Neural cell (in vitro differentiated cells): ENCODE measurements around the gene LELP1. TPM values are rescaled to one million over a fixed set of nuclear protein-coding genes. Genes with fewer than 3 reads are reported as not detected.
A peak's percentile ranks its signal among the peaks of the same experiment; 100 is the strongest.

Experiments used
- H2AFZ ChIP-seq: fragments of 200-600, 300-800 bp; sonication (generic), shearing (Covaris generic); 2 replicates; pipeline ENCODE4 v1.6.0; 2014; ENCODE audit warnings: low read depth, mild to moderate bottlenecking, antibody characterized with exemption, low read length, moderate library complexity
- H3F3A ChIP-seq: fragments of 200-600 bp; shearing (Covaris generic); 2 replicates; pipeline ENCODE4 v1.6.1; 2016; ENCODE audit warnings: mild to moderate bottlenecking, moderate library complexity, mixed read lengths, antibody characterized with exemption, low read length; ENCODE audit not compliant: insufficient read depth, poor library complexity, severe bottlenecking
- H3K27ac ChIP-seq: fragments of 200-600, 300-800 bp; sonication (generic), shearing (Covaris generic); 2 replicates; pipeline ENCODE4 v1.5.1; 2014; ENCODE audit warnings: mild to moderate bottlenecking, low read length, moderate library complexity
- H3K27me3 ChIP-seq: fragments of 300-800, 200-600 bp; sonication (generic), shearing (Covaris generic); 2 replicates; pipeline ENCODE4 v1.6.0; 2014; ENCODE audit warnings: mild to moderate bottlenecking, low read depth, low read length, moderate library complexity; ENCODE audit not compliant: insufficient read depth
- H3K36me3 ChIP-seq: fragments of 300-800, 200-600 bp; sonication (generic), shearing (Covaris generic); 2 replicates; pipeline ENCODE4 v1.5.1; 2014; ENCODE audit warnings: mild to moderate bottlenecking, antibody characterized with exemption, low read length, moderate library complexity; ENCODE audit not compliant: insufficient read depth
- H3K4me2 ChIP-seq: fragments of 300-800, 200-600 bp; sonication (generic), shearing (Covaris generic); 2 replicates; pipeline ENCODE4 v1.6.0; 2014; ENCODE audit warnings: mild to moderate bottlenecking, low read length
- H3K4me3 ChIP-seq: fragments of 300-800, 200-600 bp; sonication (generic), shearing (Covaris generic); 2 replicates; pipeline ENCODE4 v1.5.1; 2014; ENCODE audit warnings: mild to moderate bottlenecking, low read length, moderate library complexity
- H3K79me2 ChIP-seq: fragments of 200-600 bp; shearing (Covaris generic); replicated peaks from 2 replicates; pipeline ENCODE4 v1.6.0; 2014; ENCODE audit warnings: mild to moderate bottlenecking, low read length, moderate library complexity; ENCODE audit not compliant: insufficient read depth
- H3K9ac ChIP-seq: fragments of 300-800, 200-600 bp; sonication (generic), shearing (Covaris generic); 2 replicates; pipeline ENCODE4 v1.6.1; 2016; ENCODE audit warnings: mild to moderate bottlenecking, low read length, mixed read lengths
- H3K9me2 ChIP-seq: fragments of 200-600 bp; shearing (Covaris generic); 2 replicates; pipeline ENCODE4 v1.6.1; 2016; ENCODE audit warnings: mild to moderate bottlenecking, low read length, mixed read lengths; ENCODE audit not compliant: insufficient read depth
- H3K9me3 ChIP-seq: fragments of 200-600, 300-800 bp; sonication (generic), shearing (Covaris generic); 2 replicates; pipeline ENCODE4 v1.6.1; 2016; ENCODE audit warnings: mild to moderate bottlenecking, mixed run types, low read length, moderate library complexity, mixed read lengths
- H4K20me1 ChIP-seq: fragments of 200-600 bp; shearing (Covaris generic); 2 replicates; pipeline ENCODE4 v1.6.1; 2016; ENCODE audit warnings: mild to moderate bottlenecking, mixed run types; ENCODE audit not compliant: insufficient read depth
- EP300 ChIP-seq: fragments of 450-650 bp; conservative IDR thresholded peaks from 2 replicates; pipeline ENCODE4 v1.6.1; 2014; ENCODE audit warnings: antibody characterized with exemption, mild to moderate bottlenecking, moderate library complexity; ENCODE audit not compliant: poor library complexity, severe bottlenecking
- EZH2 ChIP-seq: fragments of 200-600, 300-800 bp; shearing (Covaris generic), sonication (generic); IDR thresholded peaks from 2 replicates; pipeline ENCODE4 v1.6.1; 2014; ENCODE audit warnings: antibody characterized with exemption, low read length, borderline replicate concordance, mild to moderate bottlenecking; ENCODE audit not compliant: insufficient read depth, poor library complexity, severe bottlenecking
- MXI1 ChIP-seq: fragments of 450-650 bp; conservative IDR thresholded peaks from 2 replicates; pipeline ENCODE4 v1.6.1; 2014; ENCODE audit warnings: antibody characterized with exemption, mild to moderate bottlenecking; ENCODE audit not compliant: poor library complexity, severe bottlenecking
- POLR2AphosphoS5 ChIP-seq: IDR thresholded peaks from 2 replicates; pipeline ENCODE4 v1.6.1; 2012
- RAD21 ChIP-seq: fragments of 450-650 bp; conservative IDR thresholded peaks from 2 replicates; pipeline ENCODE4 v1.6.1; 2014; ENCODE audit warnings: antibody characterized with exemption, mild to moderate bottlenecking, moderate library complexity
- SMC3 ChIP-seq: fragments of 450-650 bp; conservative IDR thresholded peaks from 2 replicates; pipeline ENCODE4 v1.6.1; 2014; ENCODE audit warnings: antibody characterized with exemption, mild to moderate bottlenecking, moderate library complexity; ENCODE audit not compliant: poor library complexity
- TAF1 ChIP-seq: IDR thresholded peaks from 2 replicates; pipeline ENCODE4 v1.6.1; 2012; ENCODE audit warnings: low read depth
- polyA plus RNA-seq: library from polyadenylated mRNA; depleted of rRNA; stranded (reverse); fragments of >200 nt; gene quantifications from 2 replicates; pipeline ENCODE4 v1.2.3, GENCODE V29; 2014
- TF ChIP-seq, protein P1 (sequence below): fragments of 450-650 bp; IDR thresholded peaks from 2 replicates; pipeline ENCODE4 v1.5.1; 2014; ENCODE audit warnings: antibody characterized with exemption, mild to moderate bottlenecking, moderate library complexity; ENCODE audit not compliant: poor library complexity, severe bottlenecking
- TF ChIP-seq, protein P2 (sequence below): IDR thresholded peaks from 2 replicates; pipeline ENCODE4 v1.6.1; 2012; ENCODE audit warnings: borderline replicate concordance

The LELP1 gene
- polyA plus RNA-seq, 1 donor from 2014 or later, result not detected

GRCh38 chr1:153192697-153193096 lies 10.5 kb upstream of the LELP1 start:
- Histone ChIP-seq H3K4me3 (no peak overlapping the region), H2AFZ (no peak overlapping the region), H3K79me2 (no peaks in the 10 kb centered on the region), H3K9ac (no peak overlapping the region), H3K9me3 (no peaks in the 10 kb centered on the region), H3K27me3 (no peaks in the 10 kb centered on the region), H3K27ac (no peak overlapping the region), H3K36me3 (no peaks in the 10 kb centered on the region), H4K20me1 (no peaks in the 10 kb centered on the region), H3K4me2 (no peak overlapping the region), H3K9me2 (no peaks in the 10 kb centered on the region), H3F3A (no peaks in the 10 kb centered on the region)
- TF ChIP-seq TAF1, result no peak
- TF ChIP-seq, protein P1, sequence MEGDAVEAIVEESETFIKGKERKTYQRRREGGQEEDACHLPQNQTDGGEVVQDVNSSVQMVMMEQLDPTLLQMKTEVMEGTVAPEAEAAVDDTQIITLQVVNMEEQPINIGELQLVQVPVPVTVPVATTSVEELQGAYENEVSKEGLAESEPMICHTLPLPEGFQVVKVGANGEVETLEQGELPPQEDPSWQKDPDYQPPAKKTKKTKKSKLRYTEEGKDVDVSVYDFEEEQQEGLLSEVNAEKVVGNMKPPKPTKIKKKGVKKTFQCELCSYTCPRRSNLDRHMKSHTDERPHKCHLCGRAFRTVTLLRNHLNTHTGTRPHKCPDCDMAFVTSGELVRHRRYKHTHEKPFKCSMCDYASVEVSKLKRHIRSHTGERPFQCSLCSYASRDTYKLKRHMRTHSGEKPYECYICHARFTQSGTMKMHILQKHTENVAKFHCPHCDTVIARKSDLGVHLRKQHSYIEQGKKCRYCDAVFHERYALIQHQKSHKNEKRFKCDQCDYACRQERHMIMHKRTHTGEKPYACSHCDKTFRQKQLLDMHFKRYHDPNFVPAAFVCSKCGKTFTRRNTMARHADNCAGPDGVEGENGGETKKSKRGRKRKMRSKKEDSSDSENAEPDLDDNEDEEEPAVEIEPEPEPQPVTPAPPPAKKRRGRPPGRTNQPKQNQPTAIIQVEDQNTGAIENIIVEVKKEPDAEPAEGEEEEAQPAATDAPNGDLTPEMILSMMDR, result peak; percentile 49
- peak; percentile 49 for TF ChIP-seq RAD21
- no peak for TF ChIP-seq EZH2
- TF ChIP-seq SMC3, result peak; percentile 31

DNA sequence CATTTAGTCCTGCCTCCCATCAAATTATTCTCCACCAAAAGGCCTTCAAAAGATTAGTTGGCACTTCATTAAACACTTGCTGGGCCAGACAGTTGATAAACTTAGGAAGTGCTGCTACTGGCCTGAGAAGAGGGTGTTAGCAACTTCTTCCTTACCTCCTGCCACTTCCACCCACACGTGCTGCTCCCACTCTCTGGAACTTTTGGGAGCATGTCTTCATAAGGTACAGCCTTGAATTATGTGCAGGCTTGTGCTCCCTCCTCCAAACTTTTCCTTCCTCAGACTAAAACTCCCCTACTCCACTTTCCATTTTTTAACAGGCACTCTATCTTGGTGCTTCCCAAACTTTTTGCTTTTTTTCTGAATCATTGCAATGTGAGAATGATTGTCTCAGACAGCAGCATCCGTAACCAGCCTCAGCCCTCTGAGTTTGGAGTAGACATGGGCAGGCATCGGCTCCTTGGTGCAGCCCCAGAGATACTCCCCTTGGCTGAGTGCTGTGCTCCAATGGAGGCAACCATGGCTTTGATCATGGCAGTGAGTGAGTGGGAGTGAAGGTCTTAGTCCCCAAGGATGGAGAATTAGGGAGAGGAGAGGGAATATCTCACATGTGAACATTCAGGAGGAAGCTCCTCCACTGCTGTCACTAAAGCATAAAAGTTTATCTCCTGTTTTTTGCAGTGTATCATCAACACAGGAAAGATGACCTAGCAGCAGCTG lies 8.7 kb upstream of the LELP1 start:
- H3K9me2 ChIP-seq, result no peaks in the 10 kb centered on the region
- no peaks in the 10 kb centered on the region for H3K9me3 ChIP-seq
- H3F3A ChIP-seq, result no peaks in the 10 kb centered on the region
- H3K36me3 ChIP-seq, result no peaks in the 10 kb centered on the region
- no peaks in the 10 kb centered on the region for H4K20me1 ChIP-seq
- no peak overlapping the region for H3K4me2 ChIP-seq
- H3K27me3 ChIP-seq, result no peaks in the 10 kb centered on the region
- TF ChIP-seq EZH2, result no peak
- no peak for TF ChIP-seq EP300
- H3K9ac ChIP-seq, result no peak overlapping the region
- H2AFZ ChIP-seq, result no peak overlapping the region
- H3K79me2 ChIP-seq, result no peaks in the 10 kb centered on the region
- no peak overlapping the region for H3K27ac ChIP-seq
- no peak overlapping the region for H3K4me3 ChIP-seq

- Histone ChIP-seq H3K4me2 (no peak overlapping the region), H3K9me2 (no peaks in the 10 kb centered on the region), H3K36me3 (no peaks in the 10 kb centered on the region), H3K9me3 (no peaks in the 10 kb centered on the region), H4K20me1 (no peaks in the 10 kb centered on the region), H2AFZ (no peak overlapping the region), H3K27me3 (no peaks in the 10 kb centered on the region), H3K9ac (no peak overlapping the region), H3F3A (no peaks in the 10 kb centered on the region), H3K27ac (no peak overlapping the region), H3K79me2 (no peaks in the 10 kb centered on the region), H3K4me3 (no peak overlapping the region)
- TF ChIP-seq POLR2AphosphoS5, result no peak
- no peak for TF ChIP-seq MXI1
- no peak for TF ChIP-seq SMC3
- no peak for TF ChIP-seq EZH2
- TF ChIP-seq, protein P1, result no peak
- TF ChIP-seq EP300, result no peak
- TF ChIP-seq, protein P2, sequence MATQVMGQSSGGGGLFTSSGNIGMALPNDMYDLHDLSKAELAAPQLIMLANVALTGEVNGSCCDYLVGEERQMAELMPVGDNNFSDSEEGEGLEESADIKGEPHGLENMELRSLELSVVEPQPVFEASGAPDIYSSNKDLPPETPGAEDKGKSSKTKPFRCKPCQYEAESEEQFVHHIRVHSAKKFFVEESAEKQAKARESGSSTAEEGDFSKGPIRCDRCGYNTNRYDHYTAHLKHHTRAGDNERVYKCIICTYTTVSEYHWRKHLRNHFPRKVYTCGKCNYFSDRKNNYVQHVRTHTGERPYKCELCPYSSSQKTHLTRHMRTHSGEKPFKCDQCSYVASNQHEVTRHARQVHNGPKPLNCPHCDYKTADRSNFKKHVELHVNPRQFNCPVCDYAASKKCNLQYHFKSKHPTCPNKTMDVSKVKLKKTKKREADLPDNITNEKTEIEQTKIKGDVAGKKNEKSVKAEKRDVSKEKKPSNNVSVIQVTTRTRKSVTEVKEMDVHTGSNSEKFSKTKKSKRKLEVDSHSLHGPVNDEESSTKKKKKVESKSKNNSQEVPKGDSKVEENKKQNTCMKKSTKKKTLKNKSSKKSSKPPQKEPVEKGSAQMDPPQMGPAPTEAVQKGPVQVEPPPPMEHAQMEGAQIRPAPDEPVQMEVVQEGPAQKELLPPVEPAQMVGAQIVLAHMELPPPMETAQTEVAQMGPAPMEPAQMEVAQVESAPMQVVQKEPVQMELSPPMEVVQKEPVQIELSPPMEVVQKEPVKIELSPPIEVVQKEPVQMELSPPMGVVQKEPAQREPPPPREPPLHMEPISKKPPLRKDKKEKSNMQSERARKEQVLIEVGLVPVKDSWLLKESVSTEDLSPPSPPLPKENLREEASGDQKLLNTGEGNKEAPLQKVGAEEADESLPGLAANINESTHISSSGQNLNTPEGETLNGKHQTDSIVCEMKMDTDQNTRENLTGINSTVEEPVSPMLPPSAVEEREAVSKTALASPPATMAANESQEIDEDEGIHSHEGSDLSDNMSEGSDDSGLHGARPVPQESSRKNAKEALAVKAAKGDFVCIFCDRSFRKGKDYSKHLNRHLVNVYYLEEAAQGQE, result no peak
- no peak for TF ChIP-seq RAD21
Measured at GRCh38 chr1:153195216-153195615, 8.0 kb upstream of the LELP1 start.
